Esophagus squamous epithelium (tissue), 5 donors: Measurements from ENCODE around the gene IKZF1. TPM values are rescaled to one million over a fixed set of nuclear protein-coding genes. Genes with fewer than 3 reads are reported as not detected.
A peak's percentile ranks its signal among the peaks of the same experiment; 100 is the strongest.

Experiments
- DNase-seq: peaks from one replicate; lab custom pipeline; 2025; lab: John Stamatoyannopoulos, UW
- H3K27ac ChIP-seq, 4 donors: fragments of 200-600 bp; sonication (generic); one replicate each; pipeline ENCODE4 v1.5.1; 2016 to 2019; ENCODE audit warnings: mild to moderate bottlenecking in 1 of 4
- H3K27me3 ChIP-seq, 4 donors: fragments of 200-600 bp; sonication (generic); 1 replicate in 3 of 4; 2 replicates in 1 of 4; pipeline versions ENCODE4 v1.5.1 to v1.6.0; 2017 to 2021; ENCODE audit warnings: antibody characterized with exemption in 1 of 4
- H3K36me3 ChIP-seq, 3 donors: fragments of 200-600 bp; sonication (generic); one replicate each; pipeline ENCODE4 v1.5.1; 2016 to 2019
- H3K4me1 ChIP-seq, 3 donors: fragments of 200-600 bp; sonication (generic); one replicate each; pipeline ENCODE4 v1.5.1; 2017 to 2019
- H3K4me3 ChIP-seq, 4 donors: fragments of 200-600 bp; sonication (generic); 1 replicate in 3 of 4; 2 replicates in 1 of 4; pipeline ENCODE4 v1.5.1; 2016 to 2019; ENCODE audit warnings: mild to moderate bottlenecking in 2 of 4, moderate library complexity in 1 of 4
- H3K9me3 ChIP-seq, 3 donors: fragments of 200-600 bp; sonication (generic); one replicate each; pipeline ENCODE4 v1.5.1; 2016 to 2019
- POLR2A ChIP-seq, 4 donors: fragments of 450-650 bp; IDR thresholded peaks; one replicate each; pipeline ENCODE4 v1.6.1; 2017; ENCODE audit warnings: antibody characterized with exemption in 4 of 4, mild to moderate bottlenecking in 4 of 4, moderate library complexity in 3 of 4
- WGBS, 2 donors: methylation state at CpG; one replicate each; pipeline ENCODE4 v1.1.5; 2018; 5-methylcytosine and 5-hydroxymethylcytosine counted together
- intact Hi-C: fragments of 100-400 bp; cut with DNase I; formaldehyde crosslinking; loops from one replicate; pipeline ENCODE4 v1.15.0; 2022
- total RNA-seq, 4 donors: library from RNA; depleted of rRNA; stranded (reverse); fragments of >200 nt; gene quantifications; one replicate each; pipeline ENCODE4 v1.1.0, GENCODE V29; 2016
- TF ChIP-seq, protein P1 (sequence below), 6 experiments: fragments of 450-650 bp in 4 of 6; fragments of 200-600 bp in 2 of 6; sonication (generic) in 2 of 6; IDR thresholded peaks; one replicate each; pipeline ENCODE4 v1.5.1; 2016 to 2019; ENCODE audit warnings: antibody characterized with exemption in 6 of 6, mild to moderate bottlenecking in 4 of 6, moderate library complexity in 4 of 6
- donor health status: DM: yes; HTN: yes; CAD: no.

The IKZF1 gene
- total RNA-seq, 4 donors from 2014 or later = 4.9 to 29.6 (median 8.4) TPM

DNA sequence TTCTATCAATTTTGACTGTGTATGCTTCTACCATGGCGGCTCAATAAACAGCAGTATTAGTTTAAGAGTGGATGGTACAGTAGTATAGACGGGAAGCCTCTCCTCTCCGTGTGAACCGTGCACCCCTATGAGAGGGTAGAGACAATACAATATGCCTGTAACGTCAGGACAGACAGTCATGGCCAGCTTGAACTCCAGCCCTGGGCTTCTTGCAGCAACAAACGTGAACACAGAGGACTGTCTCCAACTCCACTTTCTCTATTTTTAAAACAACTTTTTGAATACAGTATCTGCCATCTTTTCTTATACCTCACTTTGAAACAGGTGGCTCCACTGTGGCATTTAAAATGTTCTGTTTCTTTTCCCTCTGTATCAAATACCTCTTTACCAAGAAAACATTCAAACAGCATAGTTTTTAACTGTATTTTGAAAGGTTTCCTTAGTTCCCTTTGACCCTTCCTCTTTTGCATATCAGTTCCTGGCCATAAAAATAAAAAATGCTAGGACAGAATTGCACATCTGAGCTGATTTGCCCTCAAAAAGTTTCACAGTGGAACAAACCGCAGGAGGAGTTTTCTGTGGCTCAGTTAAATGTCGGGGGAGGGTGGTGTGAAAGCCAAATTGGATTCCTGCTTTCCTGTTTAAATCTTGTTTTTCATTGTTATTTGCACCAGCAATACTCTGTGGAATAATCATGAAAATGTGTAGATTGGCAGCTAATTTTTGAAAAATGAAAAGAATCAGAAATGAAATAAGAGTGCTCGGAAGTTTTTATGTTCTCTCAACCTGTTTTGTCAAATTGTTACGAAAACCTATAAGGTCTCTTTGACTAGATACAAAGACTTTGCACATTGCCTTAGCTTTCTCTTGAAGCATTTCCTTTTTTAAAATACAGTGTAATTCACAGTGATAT lies 8.0 kb downstream of the IKZF1 start:
- WGBS, 2 donors = 44 to 52% methylated on average over 10 of the region's 10 CpGs
- H3K27ac ChIP-seq = peak overlapping the region; percentile 49 to 68 (median 60)
- no peaks in the 10 kb centered on the region for H3K9me3 ChIP-seq
- peaks cover 0 to 39% (median 0%) of the 10 kb centered on the region in 4 donors for H3K27me3 ChIP-seq
- no peaks in the 10 kb centered on the region for H3K36me3 ChIP-seq
- no peaks in the 10 kb centered on the region for H3K4me1 ChIP-seq
- DNase-seq = no peak
- TF ChIP-seq, protein P1, sequence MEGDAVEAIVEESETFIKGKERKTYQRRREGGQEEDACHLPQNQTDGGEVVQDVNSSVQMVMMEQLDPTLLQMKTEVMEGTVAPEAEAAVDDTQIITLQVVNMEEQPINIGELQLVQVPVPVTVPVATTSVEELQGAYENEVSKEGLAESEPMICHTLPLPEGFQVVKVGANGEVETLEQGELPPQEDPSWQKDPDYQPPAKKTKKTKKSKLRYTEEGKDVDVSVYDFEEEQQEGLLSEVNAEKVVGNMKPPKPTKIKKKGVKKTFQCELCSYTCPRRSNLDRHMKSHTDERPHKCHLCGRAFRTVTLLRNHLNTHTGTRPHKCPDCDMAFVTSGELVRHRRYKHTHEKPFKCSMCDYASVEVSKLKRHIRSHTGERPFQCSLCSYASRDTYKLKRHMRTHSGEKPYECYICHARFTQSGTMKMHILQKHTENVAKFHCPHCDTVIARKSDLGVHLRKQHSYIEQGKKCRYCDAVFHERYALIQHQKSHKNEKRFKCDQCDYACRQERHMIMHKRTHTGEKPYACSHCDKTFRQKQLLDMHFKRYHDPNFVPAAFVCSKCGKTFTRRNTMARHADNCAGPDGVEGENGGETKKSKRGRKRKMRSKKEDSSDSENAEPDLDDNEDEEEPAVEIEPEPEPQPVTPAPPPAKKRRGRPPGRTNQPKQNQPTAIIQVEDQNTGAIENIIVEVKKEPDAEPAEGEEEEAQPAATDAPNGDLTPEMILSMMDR (IDR thresholded peaks at IDR 0.05) = no peak
- no peak for TF ChIP-seq POLR2A (IDR thresholded peaks at IDR 0.05)
- intact Hi-C loops = no loop called here
- no peak overlapping the region for H3K4me3 ChIP-seq

GRCh38 chr7:50314836-50315592 lies 10.5 kb downstream of the IKZF1 start:
- peak overlapping the region in 3 of 4 donors; percentile 50 to 70 (median 65) for H3K27ac ChIP-seq
- no peaks in the 10 kb centered on the region for H3K9me3 ChIP-seq
- H3K4me3 ChIP-seq = peak overlapping the region in 1 of 4 donors; percentile 3
- 47 to 62% methylated on average over 3 to 9 of the region's 11 CpGs for WGBS, 2 donors
- intact Hi-C loops = no loop called here
- TF ChIP-seq, protein P1 (IDR thresholded peaks at IDR 0.05) = no peak
- TF ChIP-seq POLR2A (IDR thresholded peaks at IDR 0.05) = no peak
- H3K4me1 ChIP-seq = no peaks in the 10 kb centered on the region
- H3K36me3 ChIP-seq = no peaks in the 10 kb centered on the region
- no peak for DNase-seq
- H3K27me3 ChIP-seq = peaks cover 0 to 29% (median 0%) of the 10 kb centered on the region in 4 donors

- Histone ChIP-seq H3K4me3 (no peak overlapping the region), H3K9me3 (no peaks in the 10 kb centered on the region), H3K4me1 (no peaks in the 10 kb centered on the region), H3K27ac (peak overlapping the region; percentile 7 to 79 (median 38)), H3K27me3 (peaks cover 0 to 20% (median 0%) of the 10 kb centered on the region in 4 donors), H3K36me3 (no peaks in the 10 kb centered on the region)
- no peak for DNase-seq
- no peak for TF ChIP-seq POLR2A (IDR thresholded peaks at IDR 0.05)
- TF ChIP-seq, protein P1 (IDR thresholded peaks at IDR 0.05) = no peak
- WGBS, 2 donors = 48 to 60% methylated on average over 13 to 14 of the region's 14 CpGs
- intact Hi-C loops = no loop called here
These were observed 11.5 kb downstream of the IKZF1 start for GRCh38 chr7:50315739-50316671.

- peak overlapping the region in 2 of 4 donors; percentile 3 to 65 for H3K27ac ChIP-seq
- intact Hi-C loops = no loop called here
These were observed 12.7 kb downstream of the IKZF1 start for GRCh38 chr7:50317221-50317678.

More at GRCh38 chr7:50317221-50317678, 12.7 kb downstream of the IKZF1 start:
- Histone ChIP-seq H3K4me1 (no peaks in the 10 kb centered on the region), H3K36me3 (no peaks in the 10 kb centered on the region), H3K4me3 (no peak overlapping the region), H3K9me3 (no peaks in the 10 kb centered on the region), H3K27me3 (peaks cover 0 to 16% (median 0%) of the 10 kb centered on the region in 4 donors)
- DNase-seq = no peak
- TF ChIP-seq, protein P1 (IDR thresholded peaks at IDR 0.05) = no peak
- TF ChIP-seq POLR2A (IDR thresholded peaks at IDR 0.05) = peak in 1 of 4 donors; percentile 56
- WGBS, 2 donors = 64 to 77% methylated on average over 7 of the region's 7 CpGs
